Lower leg skin (tissue), 3 donors: ENCODE data around the gene ACTA2.

ENCODE experiments used
- CTCF ChIP-seq, 3 donors: fragments of 450-650 bp; IDR thresholded peaks; one replicate each; pipeline ENCODE4 v1.5.1; 2016; ENCODE audit warnings: antibody characterized with exemption in 3 of 3, mild to moderate bottlenecking in 3 of 3, moderate library complexity in 2 of 3
- POLR2A ChIP-seq, 2 donors: fragments of 450-650 bp; IDR thresholded peaks; one replicate each; pipeline ENCODE4 v1.6.1; 2016 to 2017; ENCODE audit warnings: antibody characterized with exemption in 2 of 2, mild to moderate bottlenecking in 1 of 2, moderate library complexity in 1 of 2

- TF ChIP-seq CTCF (IDR thresholded peaks at IDR 0.05) = no peak
- TF ChIP-seq POLR2A (IDR thresholded peaks at IDR 0.05) = no peak
Measured at GRCh38 chr10:88994019-88994418, 41.4 kb upstream of the ACTA2 start.
